ENCODE results near the gene CLIC1.
A peak's percentile ranks its signal among the peaks of the same experiment; 100 is the strongest.

Gene CLIC1

GRCh38 chr6:31736021-31736767, at the start of gene CLIC1:
Gene CLIC1, minus strand, starts transcription at chr6:31736530. Its CDS starts 230 bp downstream, at chr6:31736300.
- peak; percentile 87 for DNase-seq
- Mint-ChIP-seq H3K27ac (peak within 1 kb of the TSS; percentile 96), H3K4me1 (ENCODE audit: low read depth) (peaks cover 64% of the 10 kb centered on the region), H3K27me3 (no peaks in the 10 kb centered on the region), H3K36me3 (ENCODE audit: low read depth) (peaks cover 66% of the 10 kb centered on the region), H3K4me3 (peak within 1 kb of the TSS; percentile 98), H3K9me3 (no peaks in the 10 kb centered on the region)

GRCh38 chr6:31785475-31785874, 49.1 kb upstream of the CLIC1 start:
- H3K4me1 Mint-ChIP-seq (ENCODE audit: low read depth), result peaks cover 3% of the 10 kb centered on the region
- no peak overlapping the region for H3K27ac Mint-ChIP-seq
- no peak for DNase-seq
- H3K36me3 Mint-ChIP-seq (ENCODE audit: low read depth), result peaks cover 89% of the 10 kb centered on the region
- no peak overlapping the region for H3K4me3 Mint-ChIP-seq
- H3K9me3 Mint-ChIP-seq, result no peaks in the 10 kb centered on the region
- H3K27me3 Mint-ChIP-seq, result no peaks in the 10 kb centered on the region

- no peaks in the 10 kb centered on the region for H3K27me3 Mint-ChIP-seq
- H3K27ac Mint-ChIP-seq, result no peak overlapping the region
- no peaks in the 10 kb centered on the region for H3K9me3 Mint-ChIP-seq
- H3K4me1 Mint-ChIP-seq (ENCODE audit: low read depth), result no peaks in the 10 kb centered on the region
- H3K36me3 Mint-ChIP-seq (ENCODE audit: low read depth), result peaks cover 93% of the 10 kb centered on the region
- no peak overlapping the region for H3K4me3 Mint-ChIP-seq
- DNase-seq, result no peak
These were observed 48.0 kb upstream of the CLIC1 start for GRCh38 chr6:31784098-31784925.

DNA sequence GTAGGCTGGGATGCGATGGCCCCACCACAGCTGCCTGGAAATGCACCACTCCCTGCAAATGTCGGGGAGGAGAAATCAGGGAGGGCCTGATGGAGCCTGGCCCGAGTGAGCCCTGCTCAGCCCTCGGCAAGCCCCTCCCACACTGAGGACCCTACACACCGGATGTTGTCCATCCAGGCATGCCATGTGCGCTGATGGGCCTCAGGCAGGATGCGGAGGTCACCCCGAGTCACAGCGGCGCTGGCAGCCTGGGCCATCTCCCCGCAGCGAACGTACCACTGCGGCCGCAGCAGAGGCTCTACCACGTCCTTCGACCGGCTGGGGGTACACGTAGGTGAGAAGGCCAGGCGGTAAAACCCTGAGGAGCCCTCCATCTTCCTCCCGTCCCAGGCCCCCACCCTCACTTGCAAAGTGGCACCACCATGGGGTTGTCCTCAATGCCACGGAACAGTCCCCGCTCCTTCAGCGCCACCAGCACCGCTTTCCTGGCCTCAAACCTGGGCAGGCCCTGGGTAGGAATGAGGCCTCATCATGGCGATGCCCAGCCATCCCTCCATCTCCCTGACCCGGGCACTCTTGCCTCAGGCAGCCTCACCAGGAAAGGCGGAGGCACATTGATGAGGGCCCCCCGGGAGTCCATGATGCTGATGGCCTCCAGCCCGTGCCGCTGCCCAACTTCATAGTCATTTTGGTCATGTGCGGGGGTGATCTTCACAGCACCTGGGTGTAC, 46.0 kb upstream of the CLIC1 start:
- Mint-ChIP-seq H3K36me3 (ENCODE audit: low read depth) (peaks cover 95% of the 10 kb centered on the region), H3K9me3 (no peaks in the 10 kb centered on the region), H3K4me3 (no peak overlapping the region), H3K4me1 (ENCODE audit: low read depth) (peaks cover 11% of the 10 kb centered on the region), H3K27ac (no peak overlapping the region), H3K27me3 (no peaks in the 10 kb centered on the region)
- no peak for DNase-seq

DNA sequence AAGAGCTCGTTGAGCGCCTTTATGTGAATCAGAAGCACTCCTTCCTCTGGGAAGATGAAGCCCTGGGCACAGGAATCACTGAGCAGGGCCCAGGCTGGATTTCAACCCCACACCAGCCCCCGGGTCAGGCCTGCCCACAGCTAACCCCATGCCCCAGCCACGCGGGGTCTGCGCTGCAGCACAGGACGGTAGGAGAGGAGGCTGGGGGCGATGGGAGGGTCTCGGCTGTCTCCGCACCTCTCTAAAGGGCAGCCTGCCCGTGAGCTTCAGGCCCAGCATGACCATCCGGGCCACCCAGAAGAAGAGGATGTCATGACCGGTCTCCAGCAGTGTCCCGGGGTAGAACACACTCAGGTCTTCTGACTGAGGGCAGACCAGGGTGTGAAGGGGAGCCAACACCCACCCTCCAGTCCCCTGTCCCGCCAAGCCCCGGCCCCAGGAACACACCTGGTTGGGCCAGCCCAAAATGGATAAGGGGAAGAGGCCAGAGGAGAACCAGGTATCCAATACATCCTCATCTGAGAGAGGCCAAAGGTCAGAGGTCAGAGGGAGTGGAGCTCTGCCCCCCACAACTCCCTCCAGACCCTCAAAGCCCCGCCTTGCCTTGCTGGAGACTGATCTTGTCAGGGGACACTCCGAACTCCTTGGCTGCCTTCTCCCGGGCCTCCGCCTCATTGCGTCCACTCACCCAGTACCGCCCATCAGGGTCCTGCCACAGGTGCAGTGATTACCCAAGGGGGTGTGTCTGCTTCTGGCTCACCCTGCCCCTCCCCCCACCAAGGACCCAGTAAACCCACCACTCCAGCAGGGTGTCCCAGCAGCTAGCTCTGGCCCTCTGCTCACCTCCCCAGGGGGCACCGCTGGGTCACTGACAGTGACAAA, 45.2 kb upstream of the CLIC1 start:
- Mint-ChIP-seq H3K4me3 (no peak overlapping the region), H3K36me3 (ENCODE audit: low read depth) (peaks cover 92% of the 10 kb centered on the region), H3K4me1 (ENCODE audit: low read depth) (peaks cover 19% of the 10 kb centered on the region), H3K27ac (no peak overlapping the region), H3K27me3 (no peaks in the 10 kb centered on the region), H3K9me3 (no peaks in the 10 kb centered on the region)
- DNase-seq, result no peak

GRCh38 chr6:31780507-31781243, 44.3 kb upstream of the CLIC1 start:
- H3K9me3 Mint-ChIP-seq, result no peaks in the 10 kb centered on the region
- peak overlapping the region; percentile 57 for H3K27ac Mint-ChIP-seq

DNA sequence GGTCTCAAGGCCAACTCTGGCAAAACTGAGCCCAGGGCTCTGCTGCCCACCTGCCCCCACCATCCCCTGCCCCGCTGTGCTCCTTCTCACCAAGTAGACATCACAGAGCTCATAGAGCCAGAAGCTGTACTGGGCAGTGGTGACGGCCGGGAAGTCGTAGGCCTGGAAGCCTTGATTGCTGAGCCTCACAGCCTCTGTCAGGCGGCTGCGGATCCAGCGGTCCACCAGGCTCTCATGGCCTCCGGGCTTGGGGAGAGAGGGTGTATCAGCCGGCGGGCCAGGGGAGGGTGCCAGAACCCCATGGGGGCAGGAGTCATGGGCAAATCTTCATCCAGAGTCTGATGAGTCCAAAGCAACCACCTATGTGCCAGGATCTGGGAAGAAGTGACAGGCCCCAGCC, 43.6 kb upstream of the CLIC1 start:
- no peak overlapping the region for H3K4me3 Mint-ChIP-seq
- H3K27me3 Mint-ChIP-seq, result no peaks in the 10 kb centered on the region
- no peaks in the 10 kb centered on the region for H3K9me3 Mint-ChIP-seq
- DNase-seq, result no peak
- no peak overlapping the region for H3K27ac Mint-ChIP-seq
- H3K4me1 Mint-ChIP-seq (ENCODE audit: low read depth), result peaks cover 29% of the 10 kb centered on the region
- H3K36me3 Mint-ChIP-seq (ENCODE audit: low read depth), result peaks cover 76% of the 10 kb centered on the region

More at GRCh38 chr6:31780507-31781243, 44.3 kb upstream of the CLIC1 start:
- Mint-ChIP-seq H3K4me3 (no peak overlapping the region), H3K27me3 (no peaks in the 10 kb centered on the region), H3K36me3 (ENCODE audit: low read depth) (peaks cover 84% of the 10 kb centered on the region), H3K4me1 (ENCODE audit: low read depth) (peaks cover 23% of the 10 kb centered on the region)
- DNase-seq, result no peak

DNA sequence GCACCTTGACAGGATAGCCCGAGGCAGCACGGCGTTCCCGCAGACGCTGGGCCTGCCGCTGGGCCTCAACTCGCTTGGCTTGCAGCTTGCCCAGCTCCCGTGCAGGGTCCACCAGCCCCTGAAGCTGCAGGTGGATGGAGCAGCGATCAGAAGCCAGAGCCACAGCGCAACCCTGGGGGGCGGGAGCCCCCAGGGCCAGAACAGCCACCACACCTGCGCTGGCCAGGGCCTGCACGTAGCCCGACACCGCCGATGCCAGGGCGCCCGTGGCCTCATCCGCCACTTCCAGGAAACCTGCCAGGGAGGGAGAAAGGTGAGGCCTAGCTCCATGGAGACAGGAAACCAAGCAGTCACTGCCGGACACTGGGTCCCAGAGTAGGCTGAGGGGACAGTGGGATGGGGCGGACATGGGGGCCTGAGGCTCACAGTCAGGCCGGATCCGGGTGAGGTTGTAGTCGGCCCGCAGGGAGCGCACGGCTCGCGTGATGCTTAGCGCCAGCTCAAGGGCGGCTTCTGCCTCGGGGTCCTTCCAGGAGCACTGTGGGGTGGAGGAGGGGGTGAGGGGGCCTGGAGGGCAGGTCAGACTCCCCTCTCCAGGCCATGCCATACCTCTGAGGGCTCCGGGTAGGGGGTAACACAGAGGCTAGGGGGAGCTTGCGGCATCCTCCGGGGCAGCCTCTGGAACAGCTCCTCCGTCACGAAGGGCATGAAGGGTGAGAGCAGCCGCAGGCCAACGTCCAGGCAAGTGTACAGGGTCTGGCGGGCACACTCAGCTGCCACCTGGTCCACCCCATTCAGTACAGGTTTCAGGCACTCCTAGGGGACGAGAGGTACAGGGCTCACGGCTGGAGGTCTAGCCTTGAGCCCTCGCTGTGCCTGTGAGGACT, 42.9 kb upstream of the CLIC1 start:
- Mint-ChIP-seq H3K27me3 (no peaks in the 10 kb centered on the region), H3K36me3 (ENCODE audit: low read depth) (peaks cover 70% of the 10 kb centered on the region), H3K9me3 (no peaks in the 10 kb centered on the region), H3K4me1 (ENCODE audit: low read depth) (peaks cover 30% of the 10 kb centered on the region), H3K27ac (no peak overlapping the region), H3K4me3 (no peak overlapping the region)
- no peak for DNase-seq

- Mint-ChIP-seq H3K9me3 (no peaks in the 10 kb centered on the region), H3K36me3 (ENCODE audit: low read depth) (peaks cover 60% of the 10 kb centered on the region), H3K27me3 (no peaks in the 10 kb centered on the region), H3K27ac (peak overlapping the region; percentile 71), H3K4me3 (no peak overlapping the region), H3K4me1 (ENCODE audit: low read depth) (peaks cover 35% of the 10 kb centered on the region)
- no peak for DNase-seq
These were observed 41.9 kb upstream of the CLIC1 start for GRCh38 chr6:31778193-31778592.

GRCh38 chr6:31777667-31778050, 41.3 kb upstream of the CLIC1 start:
- no peak for DNase-seq
- Mint-ChIP-seq H3K4me1 (ENCODE audit: low read depth) (peaks cover 41% of the 10 kb centered on the region), H3K27me3 (no peaks in the 10 kb centered on the region), H3K27ac (peak overlapping the region; percentile 71), H3K4me3 (no peak overlapping the region), H3K36me3 (ENCODE audit: low read depth) (peaks cover 55% of the 10 kb centered on the region), H3K9me3 (no peaks in the 10 kb centered on the region)

DNA sequence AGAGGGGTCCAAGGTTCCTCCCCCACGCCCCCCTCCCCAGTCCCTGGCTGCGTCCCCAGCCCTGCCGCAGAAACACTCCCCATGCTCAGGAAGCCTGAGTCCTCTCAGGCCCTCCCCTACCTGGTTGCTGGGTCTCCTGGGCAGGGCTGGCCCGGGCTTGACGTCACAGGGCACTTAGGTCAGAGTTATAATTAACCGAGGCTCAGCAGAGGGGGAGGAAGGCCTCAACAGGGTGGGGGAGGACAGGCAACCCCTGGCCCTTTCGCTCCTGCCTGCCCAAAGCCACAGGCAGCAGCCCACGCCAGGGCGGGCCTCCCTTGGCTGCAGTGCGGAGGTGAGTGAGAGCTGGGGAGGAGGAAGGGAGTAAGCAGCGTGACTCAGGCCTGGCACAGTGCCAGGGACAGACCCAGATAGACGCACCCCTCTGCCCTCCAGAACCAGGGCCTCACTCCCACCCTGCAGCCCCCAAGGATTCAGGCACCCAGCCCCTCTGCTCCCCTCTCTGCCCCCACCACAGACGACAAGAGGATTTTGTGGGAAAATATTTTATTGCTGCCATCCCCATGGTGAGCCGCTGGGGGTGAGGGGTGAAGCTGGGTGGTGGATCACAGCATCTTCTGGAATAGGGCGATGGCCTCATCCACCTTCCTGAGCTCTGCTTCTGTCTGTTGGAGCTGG, 40.8 kb upstream of the CLIC1 start, which contains the start of gene VWA7:
VWA7 (minus strand) TSS at position 340 of the 678 bp plus-strand sequence. CDS start 549 bp downstream, outside the sequence.
- Mint-ChIP-seq H3K9me3 (no peaks in the 10 kb centered on the region), H3K4me3 (peak within 1 kb of the TSS; percentile 46), H3K4me1 (ENCODE audit: low read depth) (peaks cover 44% of the 10 kb centered on the region), H3K27me3 (no peaks in the 10 kb centered on the region), H3K36me3 (ENCODE audit: low read depth) (peaks cover 50% of the 10 kb centered on the region), H3K27ac (peak within 1 kb of the TSS; percentile 71)
- DNase-seq, result peak; percentile 85

GRCh38 chr6:31776485-31776988, 40.2 kb upstream of the CLIC1 start:
- Mint-ChIP-seq H3K27me3 (no peaks in the 10 kb centered on the region), H3K4me1 (ENCODE audit: low read depth) (peaks cover 47% of the 10 kb centered on the region), H3K27ac (peak overlapping the region; percentile 71), H3K9me3 (peaks cover under 1% of the 10 kb centered on the region), H3K36me3 (ENCODE audit: low read depth) (peaks cover 44% of the 10 kb centered on the region), H3K4me3 (peak overlapping the region; percentile 29)
- DNase-seq, result no peak

All from activated T-cell treated with anti-CD3 and anti-CD28 coated beads, Interleukin-2, amount 50 U/mL, for 24 hours (primary cell).